Breast epithelium (tissue), 4 donors: ENCODE measurements around the gene ATP2B2. TPM values are rescaled to one million over a fixed set of nuclear protein-coding genes. Genes with fewer than 3 reads are reported as not detected.
"Not testable (repeated sequence)": the region's sequence is repeated elsewhere in the genome, so short reads cannot be mapped to it uniquely, and the experiment has no call there.

Source experiments
- DNase-seq, 2 donors: peaks; one replicate each; pipeline ENCODE4 v3.0.0-alpha.2; 2019; ENCODE audit warnings: low spot score in 2 of 2
- H3K27ac ChIP-seq, 2 donors: fragments of 200-600 bp; sonication (generic) in 1 of 2; one replicate each; pipeline ENCODE4 v1.5.1; 2016 to 2019; ENCODE audit warnings: mild to moderate bottlenecking in 1 of 2
- H3K27me3 ChIP-seq, 2 donors: fragments of 200-600 bp; sonication (generic) in 1 of 2; one replicate each; pipeline versions ENCODE4 v1.5.1 to v1.6.0; 2017 to 2019; ENCODE audit warnings: control low read depth in 1 of 2, mild to moderate bottlenecking in 1 of 2
- H3K36me3 ChIP-seq: fragments of 200-600 bp; one replicate; pipeline ENCODE4 v1.5.1; 2019
- H3K4me1 ChIP-seq, 2 donors: fragments of 200-600 bp; sonication (generic); one replicate each; pipeline ENCODE4 v1.5.1; 2016 to 2019; ENCODE audit warnings: control low read depth in 1 of 2
- H3K4me3 ChIP-seq, 3 donors: fragments of 200-600 bp; sonication (generic); 1 replicate in 2 of 3; 2 replicates in 1 of 3; pipeline ENCODE4 v1.5.1; 2016 to 2019; ENCODE audit warnings: mild to moderate bottlenecking in 3 of 3, moderate library complexity in 2 of 3
- H3K9me3 ChIP-seq, 2 donors: fragments of 200-600 bp; sonication (generic) in 1 of 2; one replicate each; pipeline ENCODE4 v1.5.1; 2016 to 2019; ENCODE audit warnings: control low read depth in 1 of 2
- CTCF ChIP-seq, 3 donors: fragments of 450-650 bp; IDR thresholded peaks; one replicate each; pipeline ENCODE4 v1.5.1; 2016 to 2017; ENCODE audit warnings: antibody characterized with exemption in 3 of 3, mild to moderate bottlenecking in 3 of 3, moderate library complexity in 3 of 3
- POLR2A ChIP-seq: fragments of 450-650 bp; IDR thresholded peaks from one replicate; pipeline ENCODE4 v1.6.1; 2016; ENCODE audit warnings: antibody characterized with exemption, mild to moderate bottlenecking, moderate library complexity
- POLR2AphosphoS5 ChIP-seq, 3 donors: sonication (generic); formaldehyde crosslinking; IDR thresholded peaks; one replicate each; pipeline ENCODE4 v1.6.1; 2017; ENCODE audit warnings: antibody characterized with exemption in 3 of 3
- intact Hi-C: fragments of 100-400 bp; cut with DNase I; formaldehyde crosslinking; loops from one replicate; pipeline ENCODE4 v1.15.1; 2023; ENCODE audit warnings: low total_unique reads
- total RNA-seq, 3 donors: library from RNA; depleted of rRNA; stranded (reverse); fragments of >200 nt; gene quantifications; one replicate each; pipeline ENCODE4 v1.1.0, GENCODE V29; 2016

The ATP2B2 gene
- total RNA-seq, 3 donors from 2014 or later = under 0.01 to 0.15 TPM; not detected in 1

DNA sequence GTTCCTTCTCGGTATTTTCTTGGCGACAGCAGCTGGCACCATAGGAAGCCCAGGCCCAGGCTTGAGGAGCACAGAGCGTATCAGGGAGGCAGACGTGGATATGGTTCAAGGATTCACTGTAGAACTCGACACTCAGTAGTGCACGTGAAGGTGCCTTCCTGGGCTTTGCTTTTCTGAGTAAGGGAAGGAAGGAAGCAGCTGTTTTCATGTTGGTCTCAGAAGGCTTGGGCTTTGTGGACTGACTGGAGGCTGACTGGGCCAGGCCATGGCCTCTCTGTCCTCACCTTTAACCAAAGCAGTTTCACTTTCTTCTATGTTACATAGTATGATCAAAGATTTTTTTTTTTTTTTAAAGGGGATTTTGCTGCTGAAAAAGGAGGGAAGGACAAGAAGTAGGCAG, 205.7 kb downstream of the ATP2B2 start:
- no peaks in the 10 kb centered on the region for H3K36me3 ChIP-seq

GRCh38 chr3:10299175-10299574, 206.2 kb downstream of the ATP2B2 start:
- Histone ChIP-seq H3K9me3 (no peaks in the 10 kb centered on the region), H3K4me1 (no peaks in the 10 kb centered on the region), H3K4me3 (no peak overlapping the region), H3K36me3 (no peaks in the 10 kb centered on the region), H3K27ac (no peak overlapping the region), H3K27me3 (no peaks in the 10 kb centered on the region)
- intact Hi-C loops = no loop called here
- DNase-seq = no peak
- TF ChIP-seq POLR2AphosphoS5 (IDR thresholded peaks at IDR 0.05) = no peak
- TF ChIP-seq CTCF (IDR thresholded peaks at IDR 0.05) = no peak
- TF ChIP-seq POLR2A = no peak

More for the DNA sequence above, 205.7 kb downstream of the ATP2B2 start:
- Histone ChIP-seq H3K9me3 (no peaks in the 10 kb centered on the region), H3K27ac (peak overlapping the region in 1 of 2 donors; percentile 38), H3K27me3 (no peaks in the 10 kb centered on the region), H3K4me1 (no peaks in the 10 kb centered on the region), H3K4me3 (no peak overlapping the region)
- intact Hi-C loops = no loop called here
- TF ChIP-seq POLR2AphosphoS5 (IDR thresholded peaks at IDR 0.05) (no peak), CTCF (IDR thresholded peaks at IDR 0.05) (no peak), POLR2A (no peak)
- no peak for DNase-seq

DNA sequence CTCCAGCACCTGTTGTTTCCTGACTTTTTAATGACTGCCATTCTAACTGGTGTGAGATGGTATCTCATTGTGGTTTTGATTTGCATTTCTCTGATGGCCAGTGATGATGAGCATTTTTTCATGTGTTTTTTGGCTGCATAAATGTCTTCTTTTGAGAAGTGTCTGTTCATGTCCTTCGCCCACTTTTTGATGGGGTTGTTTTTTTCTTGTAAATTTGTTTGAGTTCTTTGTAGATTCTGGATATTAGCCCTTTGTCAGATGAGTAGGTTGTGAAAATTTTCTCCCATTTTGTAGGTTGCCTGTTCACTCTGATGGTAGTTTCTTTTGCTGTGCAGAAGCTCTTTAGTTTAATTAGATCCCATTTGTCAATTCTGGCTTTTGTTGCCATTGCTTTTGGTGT, 207.3 kb downstream of the ATP2B2 start:
- DNase-seq, H3K9me3 ChIP-seq, H3K4me3 ChIP-seq, H3K27ac ChIP-seq, H3K4me1 ChIP-seq, H3K27me3 ChIP-seq, H3K36me3 ChIP-seq, intact Hi-C loops: not testable (repeated sequence)

- H3K27ac ChIP-seq = no peak overlapping the region
- TF ChIP-seq POLR2A = no peak
- H3K4me3 ChIP-seq = no peak overlapping the region
- intact Hi-C loops = no loop called here
- H3K4me1 ChIP-seq = no peaks in the 10 kb centered on the region
- H3K9me3 ChIP-seq = no peaks in the 10 kb centered on the region
- H3K27me3 ChIP-seq = no peaks in the 10 kb centered on the region
- no peaks in the 10 kb centered on the region for H3K36me3 ChIP-seq
- no peak for DNase-seq
Measured at GRCh38 chr3:10294030-10294586, 211.3 kb downstream of the ATP2B2 start.

- Histone ChIP-seq H3K9me3 (no peaks in the 10 kb centered on the region), H3K36me3 (no peaks in the 10 kb centered on the region), H3K27me3 (no peaks in the 10 kb centered on the region), H3K4me3 (no peak within 1 kb of the TSS), H3K27ac (no peak within 1 kb of the TSS), H3K4me1 (no peaks in the 10 kb centered on the region)
- intact Hi-C loops = no loop called here
- TF ChIP-seq POLR2AphosphoS5 (IDR thresholded peaks at IDR 0.05) = no peak
- TF ChIP-seq CTCF (IDR thresholded peaks at IDR 0.05) = no peak
- no peak for TF ChIP-seq POLR2A
- DNase-seq = no peak
Measured at GRCh38 chr3:10292505-10293419, 212.6 kb downstream of the ATP2B2 start, which contains the start of gene GHRL. GHRL (minus strand) TSS chr3:10292947; CDS start chr3:10290180, 2,767 bp downstream.

DNA sequence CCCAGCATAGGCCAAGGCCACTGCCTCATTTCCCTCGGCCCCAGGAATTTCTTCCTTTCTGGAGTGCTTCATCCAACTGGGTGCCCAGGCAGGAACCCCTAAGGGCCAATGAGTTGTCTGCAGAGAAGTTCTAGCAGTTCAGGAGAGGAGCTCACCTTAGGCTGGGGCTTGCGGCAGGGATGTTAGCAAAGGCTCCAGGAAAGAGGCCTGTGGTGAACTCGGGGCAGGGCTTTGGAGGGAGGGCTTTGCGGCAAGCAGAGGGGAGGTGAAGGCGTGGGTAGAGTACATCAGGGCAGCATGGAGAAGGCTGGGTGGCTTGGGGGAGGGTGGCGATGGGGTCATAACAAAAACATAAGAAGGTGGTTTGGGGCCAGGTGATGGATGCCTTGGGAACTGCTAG, 213.7 kb downstream of the ATP2B2 start:
- H3K4me3 ChIP-seq = no peak overlapping the region
- H3K9me3 ChIP-seq = no peaks in the 10 kb centered on the region
- DNase-seq = no peak
- no peak for TF ChIP-seq POLR2A
- no peak for TF ChIP-seq POLR2AphosphoS5 (IDR thresholded peaks at IDR 0.05)
- TF ChIP-seq CTCF (IDR thresholded peaks at IDR 0.05) = no peak
- H3K27me3 ChIP-seq = no peaks in the 10 kb centered on the region
- H3K36me3 ChIP-seq = no peaks in the 10 kb centered on the region
- intact Hi-C loops = no loop called here
- no peak overlapping the region for H3K27ac ChIP-seq
- no peaks in the 10 kb centered on the region for H3K4me1 ChIP-seq
